ENCODE data around the gene CBX7.

DNA sequence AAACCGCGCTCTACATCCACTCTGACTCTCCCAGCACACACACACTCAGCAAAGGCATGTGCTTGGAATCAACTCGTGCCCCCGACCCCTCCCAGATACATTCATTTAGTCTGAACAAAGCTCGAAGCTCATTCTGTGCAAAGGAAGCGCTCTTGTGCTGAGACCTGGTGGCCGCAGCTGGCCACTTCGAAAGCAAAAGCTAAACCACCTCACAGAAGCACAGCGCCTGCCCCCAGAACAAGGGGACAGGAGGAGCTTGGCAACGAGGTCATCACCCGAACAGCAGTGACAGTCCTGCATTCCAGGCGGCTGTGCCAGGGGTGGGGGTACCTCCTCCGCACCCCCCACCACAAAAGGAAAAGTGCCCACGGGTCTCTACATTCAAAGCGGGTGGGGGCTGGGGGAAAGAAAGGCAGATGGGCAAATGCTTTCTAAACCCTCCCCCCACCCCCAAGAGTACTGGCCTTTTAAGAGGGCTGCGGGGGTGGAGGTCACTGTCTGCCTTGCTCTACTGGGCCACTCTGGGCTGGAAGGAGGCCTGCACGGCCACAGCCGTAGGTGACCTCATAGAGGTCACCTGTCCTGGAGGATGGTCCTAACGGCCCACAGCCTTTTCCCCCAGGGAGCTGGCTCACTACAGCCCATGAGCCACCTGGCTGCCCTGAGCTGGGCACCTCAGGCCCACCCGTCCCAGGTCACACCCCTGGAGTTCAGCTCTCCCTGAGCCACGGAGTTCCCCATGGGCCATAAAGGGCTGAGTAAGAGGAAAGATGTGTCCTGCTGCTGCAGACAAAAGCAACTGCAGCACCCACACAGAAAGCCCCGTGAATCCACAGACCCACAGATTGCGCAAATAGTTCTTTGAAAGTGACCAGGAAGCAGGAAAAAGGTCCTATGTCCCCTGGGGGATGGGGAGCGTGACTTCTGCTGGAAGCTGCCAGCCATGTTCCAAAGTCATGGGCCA is 21.3 kb downstream of the CBX7 start:
- TF ChIP-seq, protein P1, sequence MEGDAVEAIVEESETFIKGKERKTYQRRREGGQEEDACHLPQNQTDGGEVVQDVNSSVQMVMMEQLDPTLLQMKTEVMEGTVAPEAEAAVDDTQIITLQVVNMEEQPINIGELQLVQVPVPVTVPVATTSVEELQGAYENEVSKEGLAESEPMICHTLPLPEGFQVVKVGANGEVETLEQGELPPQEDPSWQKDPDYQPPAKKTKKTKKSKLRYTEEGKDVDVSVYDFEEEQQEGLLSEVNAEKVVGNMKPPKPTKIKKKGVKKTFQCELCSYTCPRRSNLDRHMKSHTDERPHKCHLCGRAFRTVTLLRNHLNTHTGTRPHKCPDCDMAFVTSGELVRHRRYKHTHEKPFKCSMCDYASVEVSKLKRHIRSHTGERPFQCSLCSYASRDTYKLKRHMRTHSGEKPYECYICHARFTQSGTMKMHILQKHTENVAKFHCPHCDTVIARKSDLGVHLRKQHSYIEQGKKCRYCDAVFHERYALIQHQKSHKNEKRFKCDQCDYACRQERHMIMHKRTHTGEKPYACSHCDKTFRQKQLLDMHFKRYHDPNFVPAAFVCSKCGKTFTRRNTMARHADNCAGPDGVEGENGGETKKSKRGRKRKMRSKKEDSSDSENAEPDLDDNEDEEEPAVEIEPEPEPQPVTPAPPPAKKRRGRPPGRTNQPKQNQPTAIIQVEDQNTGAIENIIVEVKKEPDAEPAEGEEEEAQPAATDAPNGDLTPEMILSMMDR (IDR thresholded peaks at IDR 0.05; ENCODE audit: low read depth, low read length), result no peak
- TF ChIP-seq EZH2phosphoT487 (IDR thresholded peaks at IDR 0.05; ENCODE audit: low read depth), result no peak

All from OCI-LY3 (cell line).